Activated CD8-positive, alpha-beta memory T cell treated with anti-CD3 and anti-CD28 coated beads for 36 hours (primary cell): ENCODE measurements around the gene RTN4. TPM values are rescaled to one million over a fixed set of nuclear protein-coding genes. Genes with fewer than 3 reads are reported as not detected.

ENCODE experiments used
- CTCF ChIA-PET: fragments of 350-600 bp; sonication (Branson Sonifier 250); formaldehyde crosslinking; loops from one replicate; lab custom pipeline; 2021; ENCODE audit warnings: antibody characterized with exemption; lab: Charles Lee
- POLR2A ChIA-PET: fragments of 350-600 bp; sonication (Branson Sonifier 250); formaldehyde crosslinking; loops from one replicate; lab custom pipeline; 2021; ENCODE audit warnings: antibody characterized with exemption; lab: Charles Lee
- total RNA-seq, 2 experiments: library from RNA; stranded (reverse); gene quantifications; one replicate each; pipeline ENCODE4 v1.2.3, GENCODE V29; 2021

RTN4 gene
- total RNA-seq, 2 experiments from 2014 or later, result 104 to 107 TPM

- ChIA-PET POLR2A (no interaction called here), CTCF (interaction anchor here (1.2 kb wide), 1 partner anchor 68 kb away, joined by 4 read pairs; no protein-coding TSS in a partner anchor)
Observed at GRCh38 chr2:54946220-54946805, 103.9 kb downstream of the RTN4 start.

- ChIA-PET POLR2A (no interaction called here), CTCF (interaction anchor here (1.2 kb wide), 1 partner anchor 69 kb away, joined by 4 read pairs; no protein-coding TSS in a partner anchor)
Observed at GRCh38 chr2:54945391-54946219, 104.6 kb downstream of the RTN4 start.

GRCh38 chr2:54944724-54945326 is 105.4 kb downstream of the RTN4 start:
- ChIA-PET CTCF (interaction anchor here (1.2 kb wide), 1 partner anchor 70 kb away, joined by 4 read pairs; no protein-coding TSS in a partner anchor), POLR2A (no interaction called here)

- CTCF ChIA-PET, result no interaction called here
- POLR2A ChIA-PET, result no interaction called here
Observed at GRCh38 chr2:54942373-54942772, 107.9 kb downstream of the RTN4 start.

GRCh38 chr2:54941248-54941984 is 108.8 kb downstream of the RTN4 start:
- ChIA-PET CTCF (no interaction called here), POLR2A (no interaction called here)

- POLR2A ChIA-PET, result no interaction called here
- CTCF ChIA-PET, result no interaction called here
Observed at GRCh38 chr2:54940723-54941122, 109.5 kb downstream of the RTN4 start.

GRCh38 chr2:54939446-54940118 is 110.7 kb downstream of the RTN4 start:
- ChIA-PET POLR2A (no interaction called here), CTCF (no interaction called here)

GRCh38 chr2:54936766-54937165 is 113.5 kb downstream of the RTN4 start:
- CTCF ChIA-PET, result interaction anchor here (0.6 kb wide), 1 partner anchor 324 kb away, joined by 5 read pairs; no protein-coding TSS in a partner anchor
- POLR2A ChIA-PET, result no interaction called here

GRCh38 chr2:54935389-54935788 is 114.9 kb downstream of the RTN4 start:
- POLR2A ChIA-PET, result no interaction called here
- CTCF ChIA-PET, result no interaction called here

GRCh38 chr2:54931473-54931872 is 118.8 kb downstream of the RTN4 start:
- CTCF ChIA-PET, result no interaction called here
- POLR2A ChIA-PET, result no interaction called here

- POLR2A ChIA-PET, result no interaction called here
- CTCF ChIA-PET, result no interaction called here
Observed at GRCh38 chr2:54928719-54929118, 121.5 kb downstream of the RTN4 start.

- POLR2A ChIA-PET, result no interaction called here
- CTCF ChIA-PET, result no interaction called here
Observed at GRCh38 chr2:54927751-54928615, 122.3 kb downstream of the RTN4 start.

- ChIA-PET POLR2A (no interaction called here), CTCF (interaction anchor here (0.6 kb wide), 1 partner anchor 543 kb away, joined by 3 read pairs; no protein-coding TSS in a partner anchor)
Observed at GRCh38 chr2:54927085-54927750, 123.0 kb downstream of the RTN4 start.

- POLR2A ChIA-PET, result no interaction called here
- CTCF ChIA-PET, result no interaction called here
Observed at GRCh38 chr2:54925022-54925421, 125.2 kb downstream of the RTN4 start.

GRCh38 chr2:54924121-54924520 is 126.1 kb downstream of the RTN4 start:
- ChIA-PET POLR2A (no interaction called here), CTCF (interaction anchor here (0.8 kb wide), 1 partner anchor 54 kb away, joined by 4 read pairs; no protein-coding TSS in a partner anchor)
